Sciatic nerve (tissue), 2 donors: Measurements from ENCODE around the gene VWA5A. TPM values are rescaled to one million over a fixed set of nuclear protein-coding genes. Genes with fewer than 3 reads are reported as not detected.
"Not testable (repeated sequence)": the region's sequence is repeated elsewhere in the genome, so short reads cannot be mapped to it uniquely, and the experiment has no call there.

Experiments
- ATAC-seq: fragments of 200-7000 bp; cut with Tn5 transposase; one replicate; pipeline ENCODE4 v1.9.1; 2020; ENCODE audit warnings: mild to moderate bottlenecking, moderate library complexity
- DNase-seq: peaks from one replicate; pipeline ENCODE4 v3.0.0-alpha.2; 2020; ENCODE audit warnings: low spot score
- intact Hi-C: fragments of 100-400 bp; cut with DNase I; formaldehyde crosslinking; loops from one replicate; pipeline ENCODE4 v1.14.2; 2022
- total RNA-seq: library from RNA; stranded (reverse); fragmentation: NEBNext Ultra II Directional; extraction: Animal tissue kit (Norgen Biotek cat#: 25700); gene quantifications from one replicate; pipeline ENCODE4 v1.2.1, GENCODE V29; 2021
- donor health status: DM: no; HTN: no; CAD: no.
- donor health status: DM: no; HTN: no; CAD: no.

VWA5A gene
- total RNA-seq, 1 donor from 2014 or later, result 27.6 TPM

- DNase-seq, result no peak
- no peak for ATAC-seq
- intact Hi-C loops, result no loop called here
Measured at GRCh38 chr11:124085997-124086846, 29.0 kb upstream of the VWA5A start.

- intact Hi-C loops, result no loop called here
- DNase-seq (no peak), ATAC-seq (no peak)
Measured at GRCh38 chr11:124090996-124091395, 24.3 kb upstream of the VWA5A start.

GRCh38 chr11:124093330-124093729 is 21.9 kb upstream of the VWA5A start:
- intact Hi-C loops, result no loop called here
- DNase-seq (no peak), ATAC-seq (no peak)

GRCh38 chr11:124094731-124095130 is 20.5 kb upstream of the VWA5A start:
- ATAC-seq, result no peak
- intact Hi-C loops, result no loop called here
- no peak for DNase-seq

GRCh38 chr11:124096364-124096763 is 18.9 kb upstream of the VWA5A start:
- DNase-seq (no peak), ATAC-seq (no peak)
- intact Hi-C loops, result no loop called here

- intact Hi-C loops, result no loop called here
- ATAC-seq, result no peak
- DNase-seq, result no peak
Measured at GRCh38 chr11:124098141-124098540, 17.1 kb upstream of the VWA5A start.

GRCh38 chr11:124101737-124102136 is 13.5 kb upstream of the VWA5A start:
- DNase-seq (no peak), ATAC-seq (no peak)
- intact Hi-C loops, result no loop called here

GRCh38 chr11:124108156-124108555 is 7.1 kb upstream of the VWA5A start:
- ATAC-seq (no peak), DNase-seq (no peak)
- intact Hi-C loops, result loop anchor here (1.0 kb wide), 1 partner anchor 29 kb away; no protein-coding TSS in a partner anchor

GRCh38 chr11:124109377-124109776 is 5.9 kb upstream of the VWA5A start:
- DNase-seq (no peak), ATAC-seq (no peak)
- intact Hi-C loops, result no loop called here

GRCh38 chr11:124110201-124110600 is 5.0 kb upstream of the VWA5A start:
- ATAC-seq (no peak), DNase-seq (no peak)
- intact Hi-C loops, result no loop called here

- intact Hi-C loops, result no loop called here
- DNase-seq (no peak), ATAC-seq (no peak)
Measured at GRCh38 chr11:124113890-124114289, 1.4 kb upstream of the VWA5A start.

- no peak for DNase-seq
- peak; percentile 66 for ATAC-seq
- intact Hi-C loops, result no loop called here
Measured at GRCh38 chr11:124115782-124116616, 749 bp downstream of the VWA5A start.

- DNase-seq (no peak), ATAC-seq (no peak)
- intact Hi-C loops, result no loop called here
Measured at GRCh38 chr11:124119103-124119502, 3.9 kb downstream of the VWA5A start.

- no peak for DNase-seq
- intact Hi-C loops, result no loop called here
- ATAC-seq, result no peak
Measured at GRCh38 chr11:124120891-124121290, 5.6 kb downstream of the VWA5A start.

- no peak for DNase-seq
- intact Hi-C loops, result no loop called here
Measured at GRCh38 chr11:124122123-124122522, 6.9 kb downstream of the VWA5A start.

GRCh38 chr11:124123622-124124021 is 8.4 kb downstream of the VWA5A start:
- intact Hi-C loops, result no loop called here
- DNase-seq, result no peak
- no peak for ATAC-seq

More at GRCh38 chr11:124122123-124122522, 6.9 kb downstream of the VWA5A start:
- no peak for ATAC-seq

- intact Hi-C loops, ATAC-seq, DNase-seq: not testable (repeated sequence)
Measured at GRCh38 chr11:124127134-124127533, 11.9 kb downstream of the VWA5A start.

GRCh38 chr11:124143034-124143433 is 27.8 kb downstream of the VWA5A start:
- no peak for DNase-seq
- ATAC-seq, result no peak
- intact Hi-C loops, result no loop called here

- ATAC-seq (no peak), DNase-seq (no peak)
- intact Hi-C loops, result no loop called here
Measured at GRCh38 chr11:124147951-124148350, 32.7 kb downstream of the VWA5A start.

GRCh38 chr11:124150684-124151083 is 35.4 kb downstream of the VWA5A start:
- ATAC-seq (no peak), DNase-seq (no peak)
- intact Hi-C loops, result no loop called here
